HG03097 (cell line): ENCODE measurements around the gene LRP1B.

Experiments
- ATAC-seq: cut with Tn5 transposase; IDR thresholded peaks from one replicate; pipeline ENCODE4 v1.9.1; 2021; ENCODE audit not compliant: unreplicated experiment, low FRiP score

The LRP1B gene

DNA sequence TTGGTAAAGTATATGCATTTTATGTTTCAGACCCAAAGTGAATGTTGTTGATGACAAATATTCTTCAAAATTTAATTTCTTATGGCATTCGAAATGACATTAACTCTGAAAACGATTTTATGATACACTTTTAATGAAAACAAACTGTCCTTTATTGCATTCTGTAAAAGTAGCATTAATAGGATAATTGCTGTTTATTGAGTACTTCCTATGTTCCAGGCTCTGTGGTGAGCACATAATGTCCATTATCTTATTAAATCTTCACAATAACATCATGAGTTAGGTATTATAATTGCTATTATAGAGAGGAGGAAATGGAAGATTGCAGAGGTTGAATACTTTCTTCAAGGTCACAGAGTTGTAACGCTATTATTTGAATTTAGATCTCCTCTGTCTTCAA lies 638.0 kb downstream of the LRP1B start:
- ATAC-seq = no peak

DNA sequence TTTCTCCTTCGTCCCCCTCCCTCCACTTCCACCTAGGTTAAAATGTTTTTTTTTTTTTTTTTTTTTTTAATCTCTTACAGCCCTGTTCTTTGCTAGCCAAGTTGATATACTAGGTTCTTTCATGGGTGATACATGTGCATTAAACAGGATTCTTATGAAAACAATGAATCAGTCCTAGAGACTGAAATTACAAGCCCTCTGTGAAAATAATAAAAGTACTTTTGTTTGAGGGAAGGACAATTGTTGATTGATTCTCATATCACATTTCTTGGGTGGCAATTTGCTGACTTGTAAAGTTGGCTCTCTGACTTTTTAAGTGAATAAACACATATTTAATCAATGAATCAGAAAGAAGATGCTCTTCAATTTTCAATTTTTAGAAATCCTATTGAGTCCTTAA lies 639.9 kb downstream of the LRP1B start:
- ATAC-seq = no peak

DNA sequence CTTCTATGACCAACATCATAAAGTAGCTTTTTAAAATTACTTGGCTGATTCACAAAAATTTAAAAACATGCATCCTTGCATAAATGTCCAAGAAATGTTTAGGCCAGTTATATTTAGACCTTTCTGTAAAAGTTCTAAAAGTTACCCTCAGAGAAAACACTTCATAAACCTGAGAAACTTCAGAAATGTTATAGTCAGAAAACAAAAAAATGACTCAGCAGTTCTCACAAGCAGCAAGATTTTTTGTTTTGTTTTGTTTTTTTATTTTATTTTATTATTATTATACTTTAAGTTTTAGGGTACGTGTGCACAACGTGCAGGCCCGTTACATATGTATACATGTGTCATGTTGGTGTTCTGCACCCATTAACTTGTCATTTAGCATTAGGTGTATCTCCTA lies 648.1 kb downstream of the LRP1B start:
- ATAC-seq = no peak

- no peak for ATAC-seq
Measured at GRCh38 chr2:141475801-141476200, 655.0 kb downstream of the LRP1B start.

DNA sequence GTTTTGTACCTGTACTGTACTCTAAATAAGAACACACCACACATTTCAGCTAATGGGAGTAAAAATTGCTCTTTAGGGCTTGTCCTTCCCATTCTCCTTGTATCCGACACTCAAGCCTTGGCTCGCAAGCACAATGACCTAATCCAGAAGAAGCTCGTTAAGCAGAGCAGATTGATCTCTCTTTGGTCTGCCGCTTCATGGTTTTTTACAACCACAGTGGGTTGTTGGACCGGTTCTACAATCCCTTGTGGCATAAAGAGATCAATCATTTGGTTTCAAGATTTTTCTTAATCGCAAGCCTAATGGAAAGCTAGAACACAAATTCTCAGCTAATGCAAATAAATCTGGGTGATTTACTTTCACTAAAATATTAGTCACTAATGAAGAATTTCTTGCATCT lies 662.1 kb downstream of the LRP1B start:
- ATAC-seq = no peak

DNA sequence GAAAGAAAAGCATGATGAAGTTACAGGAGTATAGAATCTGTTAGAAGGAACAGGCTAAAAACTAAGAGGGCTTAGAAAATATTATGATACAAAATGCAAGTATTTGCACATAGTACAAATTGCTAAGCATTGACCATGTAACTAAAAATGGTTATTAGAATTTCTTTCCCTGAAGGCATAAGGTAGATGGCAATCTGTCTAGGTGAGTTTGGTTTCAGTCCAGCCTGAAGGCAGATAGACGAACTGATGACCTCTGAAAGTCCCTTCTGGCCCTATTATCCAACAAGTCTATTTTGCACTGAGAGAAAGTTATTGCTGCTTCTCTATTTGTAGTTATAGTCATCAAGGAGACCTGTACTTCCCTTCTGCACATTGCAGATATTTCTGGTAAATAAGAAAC lies 663.5 kb downstream of the LRP1B start:
- no peak for ATAC-seq

GRCh38 chr2:141464995-141465394 lies 665.8 kb downstream of the LRP1B start:
- no peak for ATAC-seq

DNA sequence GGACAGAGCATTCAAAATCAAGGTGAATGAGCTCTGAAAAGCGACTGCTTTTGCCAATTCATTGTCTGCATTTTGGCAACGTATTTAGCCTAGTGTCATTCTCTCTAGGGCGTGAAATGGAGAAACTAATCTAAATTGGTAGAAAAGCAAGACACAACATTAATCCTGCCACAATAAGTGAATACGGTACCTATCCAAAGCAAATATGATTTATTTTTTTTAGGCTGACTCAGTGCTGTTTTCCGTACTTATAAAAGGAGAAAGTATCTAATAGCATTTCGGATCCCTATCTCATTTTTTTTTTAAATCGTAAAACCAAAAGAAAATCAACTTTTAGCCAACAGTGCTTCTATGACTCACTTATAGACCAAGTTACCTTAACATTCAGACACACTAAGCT lies 672.5 kb downstream of the LRP1B start:
- no peak for ATAC-seq

DNA sequence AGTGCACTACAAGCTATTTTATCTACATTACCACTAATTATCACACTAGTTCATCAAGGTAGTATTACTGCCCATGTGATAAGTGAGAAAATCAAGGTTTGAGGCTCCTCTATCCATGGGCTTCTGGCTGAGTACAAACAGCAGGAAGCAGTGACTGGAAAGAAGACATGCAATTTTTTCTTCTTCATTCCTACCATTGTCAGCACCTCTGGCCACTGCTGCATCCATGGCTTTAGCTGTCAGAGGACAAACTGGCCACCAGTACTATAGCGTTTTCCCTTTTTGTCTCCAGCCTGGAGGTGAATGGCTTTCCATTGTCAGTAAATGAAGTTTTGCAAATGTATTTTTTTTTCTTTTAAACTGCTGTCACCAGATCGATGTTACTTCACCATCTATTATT lies 674.9 kb downstream of the LRP1B start:
- no peak for ATAC-seq

- no peak for ATAC-seq
Measured at GRCh38 chr2:141455211-141455826, 675.5 kb downstream of the LRP1B start.

- no peak for ATAC-seq
Measured at GRCh38 chr2:141440072-141440635, 690.7 kb downstream of the LRP1B start.

DNA sequence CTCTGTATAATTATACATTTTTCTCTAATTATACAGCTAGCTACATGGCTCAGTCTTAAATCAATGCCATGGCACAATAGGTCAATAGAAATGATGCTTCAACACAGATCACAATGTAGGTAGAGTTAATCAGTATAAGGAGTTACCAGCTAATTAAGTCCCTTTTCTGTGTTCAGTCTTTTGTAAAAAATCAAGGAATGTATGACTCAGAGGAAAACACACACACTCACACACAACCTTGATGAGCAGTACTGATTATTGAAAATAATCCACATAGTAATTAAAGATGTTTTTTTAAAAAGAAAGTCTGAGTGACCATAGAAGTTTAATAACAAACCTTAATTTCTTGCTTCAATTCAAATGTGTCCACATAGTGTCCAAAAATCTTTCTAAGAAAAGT lies 691.3 kb downstream of the LRP1B start:
- ATAC-seq = no peak

- ATAC-seq = no peak
Measured at GRCh38 chr2:141438536-141438935, 692.3 kb downstream of the LRP1B start.

- ATAC-seq = no peak
Measured at GRCh38 chr2:141437521-141437920, 693.3 kb downstream of the LRP1B start.

GRCh38 chr2:141423124-141423523 lies 707.7 kb downstream of the LRP1B start:
- no peak for ATAC-seq

GRCh38 chr2:141417246-141417797 lies 713.5 kb downstream of the LRP1B start:
- ATAC-seq = no peak

GRCh38 chr2:141411419-141411818 lies 719.4 kb downstream of the LRP1B start:
- ATAC-seq = no peak

GRCh38 chr2:141399270-141399669 lies 731.5 kb downstream of the LRP1B start:
- ATAC-seq = no peak

DNA sequence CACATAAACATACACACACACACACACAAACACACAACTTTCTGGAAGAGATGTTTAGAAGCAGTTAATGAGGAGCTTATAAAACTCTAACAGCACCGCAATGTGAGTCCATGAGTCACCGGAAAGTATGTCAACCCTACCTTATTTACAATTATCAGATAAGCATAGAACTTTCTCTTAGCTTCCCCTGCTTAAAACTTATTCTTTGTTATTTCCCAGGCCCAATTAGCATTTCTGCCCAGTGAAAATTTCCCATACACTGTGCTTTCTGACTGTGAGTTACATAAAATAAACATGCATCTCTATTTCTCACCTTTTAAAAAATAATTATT lies 737.6 kb downstream of the LRP1B start:
- ATAC-seq = no peak

GRCh38 chr2:141392517-141393213 lies 738.2 kb downstream of the LRP1B start:
- no peak for ATAC-seq

GRCh38 chr2:141386168-141386567 lies 744.6 kb downstream of the LRP1B start:
- ATAC-seq = no peak

DNA sequence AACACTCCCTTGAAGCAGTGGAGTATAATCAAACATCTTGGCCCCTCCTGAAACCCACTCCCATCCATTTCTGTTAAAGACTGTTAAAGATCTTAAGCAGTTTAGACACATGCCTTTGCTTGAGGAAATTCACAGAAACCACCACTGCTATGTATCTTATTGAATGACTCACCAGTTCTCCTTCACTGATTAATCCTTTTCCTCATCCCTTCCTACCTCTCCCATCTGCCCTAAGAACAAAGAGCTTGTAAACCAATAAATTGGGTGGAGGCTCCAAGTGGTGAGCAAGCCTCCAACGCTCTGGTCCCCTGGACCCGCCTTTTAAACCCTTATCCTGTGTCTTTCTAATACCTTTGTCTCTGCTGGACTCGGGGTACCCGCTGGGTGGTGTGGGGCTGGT lies 746.1 kb downstream of the LRP1B start:
- ATAC-seq = no peak
